ENCODE data around the gene PROSER2. TPM values are rescaled to one million over a fixed set of nuclear protein-coding genes. Genes with fewer than 3 reads are reported as not detected.

The PROSER2 gene
- polyA plus RNA-seq, 3 donors from 2014 or later: 0.50 TPM; not detected in 2

GRCh38 chr10:11895108-11895466 lies 71.9 kb downstream of the PROSER2 start:
- H3K27ac Mint-ChIP-seq: no peak overlapping the region
- no peaks in the 10 kb centered on the region for H3K36me3 Mint-ChIP-seq
- no peaks in the 10 kb centered on the region for H3K9me3 Mint-ChIP-seq
- no peaks in the 10 kb centered on the region for H3K4me1 Mint-ChIP-seq
- peaks cover 2 to 4% (median 2%) of the 10 kb centered on the region in 3 donors for H3K27me3 Mint-ChIP-seq (ENCODE audit: low read depth in 3 of 3)
- DNase-seq: no peak
- H3K4me3 Mint-ChIP-seq: no peak overlapping the region

DNA sequence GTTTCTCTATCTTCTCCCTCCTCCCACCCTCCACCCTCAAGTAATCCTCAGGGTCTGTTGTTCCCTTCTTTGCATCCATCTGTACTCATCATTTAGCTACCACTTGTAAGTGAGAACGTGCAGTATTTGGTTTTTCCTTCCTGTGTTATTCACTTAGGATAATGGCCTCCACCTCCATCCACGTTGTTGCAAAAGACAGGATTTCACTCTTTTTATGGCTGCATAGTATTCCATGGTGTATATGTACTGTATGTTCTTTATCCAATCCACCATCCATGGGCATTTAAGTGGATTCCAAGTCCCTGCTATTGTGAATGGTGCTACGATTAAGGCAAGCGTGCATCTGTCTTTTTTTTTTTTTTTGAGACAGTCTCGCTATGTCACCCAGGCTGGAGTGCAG lies 72.4 kb downstream of the PROSER2 start:
- Mint-ChIP-seq H3K9me3 (no peaks in the 10 kb centered on the region), H3K27me3 (ENCODE audit: low read depth in 3 of 3) (peaks cover 2 to 4% (median 2%) of the 10 kb centered on the region in 3 donors), H3K4me3 (no peak overlapping the region), H3K36me3 (no peaks in the 10 kb centered on the region), H3K4me1 (no peaks in the 10 kb centered on the region), H3K27ac (no peak overlapping the region)
- no peak for DNase-seq

- no peak overlapping the region for H3K27ac Mint-ChIP-seq
- no peaks in the 10 kb centered on the region for H3K36me3 Mint-ChIP-seq
- H3K9me3 Mint-ChIP-seq: no peaks in the 10 kb centered on the region
- DNase-seq: no peak
- no peak overlapping the region for H3K4me3 Mint-ChIP-seq
- H3K27me3 Mint-ChIP-seq (ENCODE audit: low read depth in 3 of 3): peaks cover 2 to 4% (median 2%) of the 10 kb centered on the region in 3 donors
- H3K4me1 Mint-ChIP-seq: no peaks in the 10 kb centered on the region
Observed at GRCh38 chr10:11896549-11897200, 73.5 kb downstream of the PROSER2 start.

DNA sequence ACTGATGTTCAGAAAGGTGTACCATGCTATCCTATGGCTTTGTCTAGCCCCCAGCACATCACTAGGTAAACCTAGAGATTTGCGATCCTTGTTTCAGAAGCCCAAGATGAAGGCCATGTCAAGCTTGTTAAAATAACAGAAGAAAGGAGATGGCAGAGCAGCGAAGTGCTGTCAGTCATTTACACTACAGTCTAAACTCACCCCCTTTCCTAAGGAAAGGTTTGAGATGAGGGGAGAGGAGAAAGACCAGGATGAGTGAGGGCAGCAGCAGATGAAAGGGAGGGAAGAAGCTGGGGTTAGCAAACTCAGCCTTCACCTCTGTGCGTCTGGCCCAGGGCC lies 74.8 kb downstream of the PROSER2 start:
- no peaks in the 10 kb centered on the region for H3K4me1 Mint-ChIP-seq
- H3K27ac Mint-ChIP-seq: no peak overlapping the region
- no peaks in the 10 kb centered on the region for H3K9me3 Mint-ChIP-seq
- H3K27me3 Mint-ChIP-seq (ENCODE audit: low read depth in 3 of 3): peaks cover 2 to 4% (median 2%) of the 10 kb centered on the region in 3 donors
- no peaks in the 10 kb centered on the region for H3K36me3 Mint-ChIP-seq
- DNase-seq: no peak
- H3K4me3 Mint-ChIP-seq: no peak overlapping the region

- Mint-ChIP-seq H3K27ac (no peak overlapping the region), H3K27me3 (ENCODE audit: low read depth in 3 of 3) (peaks cover 0 to 4% (median 0%) of the 10 kb centered on the region in 3 donors), H3K4me3 (no peak overlapping the region), H3K9me3 (no peaks in the 10 kb centered on the region), H3K36me3 (no peaks in the 10 kb centered on the region), H3K4me1 (no peaks in the 10 kb centered on the region)
- no peak for DNase-seq
Observed at GRCh38 chr10:11898372-11899066, 75.4 kb downstream of the PROSER2 start.

GRCh38 chr10:11899067-11899876 lies 76.1 kb downstream of the PROSER2 start:
- no peak for DNase-seq
- Mint-ChIP-seq H3K36me3 (no peaks in the 10 kb centered on the region), H3K27me3 (ENCODE audit: low read depth in 3 of 3) (peaks cover 0 to 4% (median 0%) of the 10 kb centered on the region in 3 donors), H3K27ac (no peak overlapping the region), H3K4me1 (no peaks in the 10 kb centered on the region), H3K4me3 (no peak overlapping the region), H3K9me3 (no peaks in the 10 kb centered on the region)

DNA sequence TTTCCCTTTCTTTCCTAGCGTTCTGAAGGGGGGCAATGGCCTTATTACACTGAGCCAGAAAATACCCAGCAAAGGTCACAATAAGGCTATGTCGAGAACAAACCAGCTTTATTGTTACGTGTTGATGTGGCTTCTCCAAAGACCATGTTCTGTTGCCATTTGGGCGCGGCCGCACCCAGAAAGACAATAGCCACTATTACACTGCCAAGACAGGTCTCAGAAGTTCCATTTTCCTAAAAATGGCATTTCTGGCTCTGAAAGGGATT lies 77.8 kb downstream of the PROSER2 start:
- DNase-seq: no peak
- Mint-ChIP-seq H3K27me3 (ENCODE audit: low read depth in 3 of 3) (peaks cover 0 to 7% (median 2%) of the 10 kb centered on the region in 3 donors), H3K27ac (no peak overlapping the region), H3K9me3 (no peaks in the 10 kb centered on the region), H3K4me1 (no peaks in the 10 kb centered on the region), H3K4me3 (no peak overlapping the region), H3K36me3 (no peaks in the 10 kb centered on the region)

- H3K9me3 Mint-ChIP-seq: no peaks in the 10 kb centered on the region
- H3K4me3 Mint-ChIP-seq: no peak overlapping the region
- no peak for DNase-seq
- H3K4me1 Mint-ChIP-seq: no peaks in the 10 kb centered on the region
- H3K27ac Mint-ChIP-seq: no peak overlapping the region
- H3K36me3 Mint-ChIP-seq: no peaks in the 10 kb centered on the region
- peaks cover 0 to 7% (median 2%) of the 10 kb centered on the region in 3 donors for H3K27me3 Mint-ChIP-seq (ENCODE audit: low read depth in 3 of 3)
Observed at GRCh38 chr10:11901454-11901832, 78.3 kb downstream of the PROSER2 start.

GRCh38 chr10:11901833-11902475 lies 78.8 kb downstream of the PROSER2 start:
- H3K27me3 Mint-ChIP-seq (ENCODE audit: low read depth in 3 of 3): peaks cover 0 to 4% (median 2%) of the 10 kb centered on the region in 3 donors
- peaks cover 2 to 5% of the 10 kb centered on the region in 2 donors for H3K4me1 Mint-ChIP-seq
- no peak overlapping the region for H3K27ac Mint-ChIP-seq
- H3K36me3 Mint-ChIP-seq: no peaks in the 10 kb centered on the region
- DNase-seq: no peak
- no peaks in the 10 kb centered on the region for H3K9me3 Mint-ChIP-seq
- H3K4me3 Mint-ChIP-seq: no peak overlapping the region

GRCh38 chr10:11902646-11903045 lies 79.5 kb downstream of the PROSER2 start:
- no peak for DNase-seq
- peaks cover 0 to 4% (median 2%) of the 10 kb centered on the region in 3 donors for H3K27me3 Mint-ChIP-seq (ENCODE audit: low read depth in 3 of 3)
- no peak overlapping the region for H3K27ac Mint-ChIP-seq
- peaks cover 2 to 5% of the 10 kb centered on the region in 2 donors for H3K4me1 Mint-ChIP-seq
- no peaks in the 10 kb centered on the region for H3K9me3 Mint-ChIP-seq
- no peak overlapping the region for H3K4me3 Mint-ChIP-seq
- H3K36me3 Mint-ChIP-seq: no peaks in the 10 kb centered on the region

GRCh38 chr10:11906714-11907113 lies 83.6 kb downstream of the PROSER2 start:
- Mint-ChIP-seq H3K36me3 (no peaks in the 10 kb centered on the region), H3K9me3 (no peaks in the 10 kb centered on the region), H3K4me3 (no peak overlapping the region), H3K27me3 (ENCODE audit: low read depth in 3 of 3) (peaks cover 2 to 9% (median 7%) of the 10 kb centered on the region in 3 donors), H3K4me1 (peaks cover 2 to 5% of the 10 kb centered on the region in 2 donors), H3K27ac (no peak overlapping the region)
- no peak for DNase-seq

DNA sequence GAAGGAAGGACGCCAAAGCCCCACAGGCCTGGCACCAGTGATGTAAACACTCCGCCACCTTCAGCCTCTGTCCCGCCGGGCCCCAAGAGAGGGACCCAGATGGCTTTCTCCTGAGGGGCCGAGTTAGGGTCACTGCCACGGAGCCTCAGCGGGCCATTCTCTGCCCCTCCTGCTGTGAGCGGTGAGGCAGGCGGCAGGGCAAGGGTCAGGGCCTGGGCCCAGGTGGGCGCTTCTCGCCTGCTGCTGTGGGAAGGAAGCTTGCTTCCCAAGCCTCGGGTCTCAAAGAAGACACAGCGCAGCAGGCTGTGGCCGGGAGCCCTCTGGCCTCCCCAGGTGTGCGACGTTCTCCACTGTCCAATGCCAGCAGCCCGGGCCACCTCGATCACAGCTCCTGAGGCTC lies 84.8 kb downstream of the PROSER2 start:
- Mint-ChIP-seq H3K9me3 (no peaks in the 10 kb centered on the region), H3K36me3 (no peaks in the 10 kb centered on the region), H3K4me1 (peaks cover 2 to 5% of the 10 kb centered on the region in 2 donors), H3K4me3 (no peak overlapping the region), H3K27me3 (ENCODE audit: low read depth in 3 of 3) (peaks cover 2 to 8% (median 7%) of the 10 kb centered on the region in 3 donors), H3K27ac (no peak overlapping the region)
- no peak for DNase-seq

DNA sequence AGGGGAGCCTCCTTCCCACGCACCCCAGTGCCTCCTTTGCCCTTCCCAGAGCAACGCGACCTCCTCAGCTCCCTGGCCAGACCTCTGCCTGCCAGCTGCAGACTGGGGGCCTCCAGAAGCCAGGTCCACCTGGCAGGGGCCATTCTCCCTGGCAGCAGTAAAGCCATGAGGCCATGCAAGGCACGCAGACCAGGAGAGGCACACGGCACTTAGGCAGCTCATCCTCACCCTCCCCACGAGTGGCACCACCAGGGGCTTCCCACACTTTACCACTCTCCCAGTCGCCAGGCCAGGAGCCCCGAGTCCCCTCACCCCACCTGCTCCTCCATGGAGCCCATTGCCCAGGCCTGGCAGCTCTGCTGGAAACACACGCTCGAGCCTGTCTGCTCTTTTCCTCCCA lies 85.4 kb downstream of the PROSER2 start:
- no peaks in the 10 kb centered on the region for H3K36me3 Mint-ChIP-seq
- DNase-seq: no peak
- H3K27me3 Mint-ChIP-seq (ENCODE audit: low read depth in 3 of 3): peaks cover 3 to 8% (median 7%) of the 10 kb centered on the region in 3 donors
- H3K9me3 Mint-ChIP-seq: no peaks in the 10 kb centered on the region
- no peak overlapping the region for H3K4me3 Mint-ChIP-seq
- H3K27ac Mint-ChIP-seq: no peak overlapping the region
- peaks cover 2 to 5% of the 10 kb centered on the region in 2 donors for H3K4me1 Mint-ChIP-seq

- Mint-ChIP-seq H3K4me1 (peaks cover 2 to 5% of the 10 kb centered on the region in 2 donors), H3K4me3 (no peak overlapping the region), H3K27me3 (ENCODE audit: low read depth in 3 of 3) (peaks cover 3 to 8% (median 7%) of the 10 kb centered on the region in 3 donors), H3K27ac (no peak overlapping the region), H3K36me3 (no peaks in the 10 kb centered on the region), H3K9me3 (no peaks in the 10 kb centered on the region)
- no peak for DNase-seq
Observed at GRCh38 chr10:11908991-11909390, 85.8 kb downstream of the PROSER2 start.

Measured in immature natural killer cell (primary cell).